Choroid plexus epithelial cell (primary cell): Measurements from ENCODE around the gene SEMA6C.

Experiments
- DNase-seq: peaks from one replicate; pipeline ENCODE4 v3.0.0-alpha.2; 2010; ENCODE audit warnings: low read depth
- H3K4me3 ChIP-seq: 2 replicates; pipeline ENCODE4 v1.5.1; 2011; ENCODE audit warnings: low read depth, mild to moderate bottlenecking, control low read depth, low read length, moderate library complexity
- TF ChIP-seq, protein P1 (sequence below): conservative IDR thresholded peaks from 2 replicates; pipeline ENCODE4 v1.5.1; 2011; ENCODE audit warnings: low read depth, mild to moderate bottlenecking, control low read depth, inconsistent platforms, low read length, moderate library complexity

SEMA6C gene

DNA sequence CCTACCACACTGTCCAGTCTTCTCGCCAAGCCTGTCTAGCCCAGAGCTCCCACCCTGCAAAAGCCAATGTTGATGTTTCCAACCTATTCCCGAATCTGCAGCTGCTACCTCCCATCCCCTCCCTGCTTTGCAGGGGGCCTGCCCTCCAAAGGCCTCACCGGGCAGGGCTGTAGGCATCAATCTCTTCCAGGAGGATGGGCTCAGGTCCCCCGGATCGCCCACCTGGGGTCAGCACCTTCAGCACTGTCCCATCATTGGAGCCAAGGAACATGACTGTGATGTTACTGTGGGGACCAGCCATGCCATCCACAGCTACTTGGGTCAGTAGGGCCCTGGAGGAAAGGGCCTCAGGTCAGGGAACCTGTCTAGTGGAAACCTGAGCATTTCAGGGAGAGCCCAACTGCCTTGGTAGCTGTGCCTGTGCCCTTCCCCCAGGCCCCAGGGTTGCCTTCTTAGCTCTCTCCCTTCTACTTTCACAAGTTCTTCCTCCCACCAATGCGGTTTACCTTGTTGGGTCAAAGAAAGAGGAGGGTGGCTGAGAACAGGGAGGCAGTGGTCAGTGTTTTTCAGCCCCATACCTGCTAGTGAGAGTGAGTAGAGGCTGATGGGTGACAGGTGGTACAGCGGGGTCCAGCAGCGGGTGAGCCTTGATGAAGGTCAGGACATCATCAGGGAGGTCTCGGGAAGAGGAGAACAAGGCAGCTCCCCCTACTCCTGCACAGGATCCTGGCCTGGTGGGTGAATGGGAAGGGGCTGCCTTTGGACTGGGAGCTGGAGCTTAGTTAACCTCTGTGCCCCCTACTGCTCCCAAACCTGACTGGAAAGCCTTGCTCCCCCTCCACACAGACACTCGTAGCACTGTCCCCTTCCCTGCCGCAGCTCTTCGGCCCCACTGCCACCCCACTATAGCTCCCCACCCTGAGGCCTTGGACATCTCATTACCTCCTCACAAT lies 10.7 kb downstream of the SEMA6C start:
- no peak overlapping the region for H3K4me3 ChIP-seq
- DNase-seq, result no peak
- TF ChIP-seq, protein P1, sequence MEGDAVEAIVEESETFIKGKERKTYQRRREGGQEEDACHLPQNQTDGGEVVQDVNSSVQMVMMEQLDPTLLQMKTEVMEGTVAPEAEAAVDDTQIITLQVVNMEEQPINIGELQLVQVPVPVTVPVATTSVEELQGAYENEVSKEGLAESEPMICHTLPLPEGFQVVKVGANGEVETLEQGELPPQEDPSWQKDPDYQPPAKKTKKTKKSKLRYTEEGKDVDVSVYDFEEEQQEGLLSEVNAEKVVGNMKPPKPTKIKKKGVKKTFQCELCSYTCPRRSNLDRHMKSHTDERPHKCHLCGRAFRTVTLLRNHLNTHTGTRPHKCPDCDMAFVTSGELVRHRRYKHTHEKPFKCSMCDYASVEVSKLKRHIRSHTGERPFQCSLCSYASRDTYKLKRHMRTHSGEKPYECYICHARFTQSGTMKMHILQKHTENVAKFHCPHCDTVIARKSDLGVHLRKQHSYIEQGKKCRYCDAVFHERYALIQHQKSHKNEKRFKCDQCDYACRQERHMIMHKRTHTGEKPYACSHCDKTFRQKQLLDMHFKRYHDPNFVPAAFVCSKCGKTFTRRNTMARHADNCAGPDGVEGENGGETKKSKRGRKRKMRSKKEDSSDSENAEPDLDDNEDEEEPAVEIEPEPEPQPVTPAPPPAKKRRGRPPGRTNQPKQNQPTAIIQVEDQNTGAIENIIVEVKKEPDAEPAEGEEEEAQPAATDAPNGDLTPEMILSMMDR, result no peak

DNA sequence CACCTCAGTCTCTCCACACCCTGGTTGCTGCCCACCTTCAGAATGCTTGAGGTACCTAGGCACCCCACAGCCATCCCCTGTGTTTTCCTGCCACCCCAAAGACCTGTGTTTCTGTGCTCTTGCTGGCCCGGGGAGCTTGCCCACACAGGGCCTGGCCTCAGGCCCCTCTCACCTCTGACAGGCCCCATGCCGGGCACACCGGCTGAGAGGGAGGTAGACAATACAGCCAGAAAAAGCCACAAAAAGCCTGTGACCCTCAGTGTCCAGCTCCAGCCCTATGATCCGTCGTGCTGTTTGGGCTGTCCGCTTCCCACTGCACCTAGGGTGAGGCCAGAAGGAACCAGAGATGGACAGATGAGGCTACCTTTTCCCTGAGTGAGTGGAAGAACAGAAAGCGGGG lies 11.4 kb downstream of the SEMA6C start:
- no peak overlapping the region for H3K4me3 ChIP-seq
- TF ChIP-seq, protein P1, result no peak

GRCh38 chr1:151134396-151134795 lies 12.0 kb downstream of the SEMA6C start:
- TF ChIP-seq, protein P1, result no peak
- H3K4me3 ChIP-seq, result no peak overlapping the region
- no peak for DNase-seq

More for the DNA sequence above, 11.4 kb downstream of the SEMA6C start:
- no peak for DNase-seq

- TF ChIP-seq, protein P1, result no peak
- DNase-seq, result no peak
- no peak overlapping the region for H3K4me3 ChIP-seq
Measured at GRCh38 chr1:151133018-151133806, 13.2 kb downstream of the SEMA6C start.

DNA sequence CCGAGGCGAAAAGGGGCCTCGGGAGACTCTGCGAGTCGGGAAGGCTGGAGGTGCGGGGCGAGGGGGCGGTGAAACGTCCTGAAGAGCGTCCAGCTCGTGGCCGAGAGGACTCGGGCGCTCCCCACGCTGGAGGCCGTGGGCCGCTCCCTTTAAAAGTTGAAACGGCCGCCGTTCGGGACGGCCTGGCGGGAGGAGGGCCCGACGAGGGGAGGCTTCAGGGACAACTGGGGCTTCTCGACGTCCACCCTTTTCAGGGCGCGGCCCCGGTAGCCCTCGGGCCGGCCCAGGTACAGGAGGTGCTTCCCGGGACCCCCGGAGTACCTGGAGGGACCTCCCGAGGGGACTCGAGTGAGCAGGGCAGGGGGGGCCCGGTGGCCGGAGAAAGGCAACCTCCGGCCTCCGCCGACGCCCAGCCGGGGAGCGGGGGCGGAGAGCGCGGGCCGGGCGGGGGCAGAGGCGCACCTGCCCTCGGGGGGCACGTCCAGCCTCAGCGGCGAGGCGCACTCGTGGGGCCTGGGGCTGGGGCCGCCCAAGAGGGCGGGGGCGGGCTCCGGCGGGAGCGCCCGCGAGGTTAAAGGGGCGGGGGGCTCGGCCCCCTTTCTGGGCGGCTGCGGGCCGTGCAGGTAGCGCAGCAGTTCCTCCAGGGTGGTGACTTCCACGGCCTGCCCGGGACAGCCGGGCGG lies 14.0 kb downstream of the SEMA6C start:
- TF ChIP-seq, protein P1, result no peak
- no peak overlapping the region for H3K4me3 ChIP-seq
- no peak for DNase-seq

GRCh38 chr1:151131701-151132334 lies 14.6 kb downstream of the SEMA6C start:
- DNase-seq, result peak; percentile 25
- peak overlapping the region; percentile 56 for H3K4me3 ChIP-seq
- TF ChIP-seq, protein P1, result no peak
